HL-60 (cell line): ENCODE data around the gene BRICD5.

ENCODE experiments used
- DNase-seq, 2 experiments: peaks; one replicate each; pipeline ENCODE4 v3.0.0-alpha.2; 2010 to 2020; ENCODE audit warnings: low read depth in 1 of 2, low spot score in 1 of 2
- H3K27ac ChIP-seq: fragments of 250-450 bp; sonication (Bioruptor Pico); replicated peaks from 2 replicates; pipeline ENCODE4 v1.5.1; 2020; ENCODE audit warnings: mild to moderate bottlenecking, moderate library complexity
- H3K27me3 ChIP-seq: fragments of 250-450 bp; sonication (Bioruptor Pico); 2 replicates; pipeline ENCODE4 v1.5.1; 2021; ENCODE audit warnings: mild to moderate bottlenecking, moderate library complexity; ENCODE audit not compliant: insufficient read depth, poor library complexity, severe bottlenecking
- H3K4me3 ChIP-seq: replicated peaks from 2 replicates; pipeline ENCODE4 v1.5.1; 2011; ENCODE audit warnings: mild to moderate bottlenecking, control low read depth, low read length; ENCODE audit not compliant: insufficient read depth
- CTCF ChIP-seq: IDR thresholded peaks from one replicate; pipeline ENCODE4 v1.5.1; 2011; ENCODE audit warnings: low read length, control low read depth, inconsistent platforms; ENCODE audit not compliant: insufficient read depth
- GABPA ChIP-seq: IDR thresholded peaks from 2 replicates; pipeline ENCODE4 v1.6.1; 2012; ENCODE audit warnings: low read depth
- POLR2AphosphoS5 ChIP-seq: IDR thresholded peaks from 2 replicates; pipeline ENCODE4 v1.6.1; 2012; ENCODE audit warnings: low read depth
- REST ChIP-seq: IDR thresholded peaks from 2 replicates; pipeline ENCODE4 v1.6.1; 2012; ENCODE audit warnings: low read depth; ENCODE audit not compliant: insufficient replicate concordance
- SPI1 ChIP-seq: IDR thresholded peaks from 2 replicates; pipeline ENCODE4 v1.6.1; 2012; ENCODE audit warnings: low read depth, mild to moderate bottlenecking, borderline replicate concordance

Gene BRICD5

DNA sequence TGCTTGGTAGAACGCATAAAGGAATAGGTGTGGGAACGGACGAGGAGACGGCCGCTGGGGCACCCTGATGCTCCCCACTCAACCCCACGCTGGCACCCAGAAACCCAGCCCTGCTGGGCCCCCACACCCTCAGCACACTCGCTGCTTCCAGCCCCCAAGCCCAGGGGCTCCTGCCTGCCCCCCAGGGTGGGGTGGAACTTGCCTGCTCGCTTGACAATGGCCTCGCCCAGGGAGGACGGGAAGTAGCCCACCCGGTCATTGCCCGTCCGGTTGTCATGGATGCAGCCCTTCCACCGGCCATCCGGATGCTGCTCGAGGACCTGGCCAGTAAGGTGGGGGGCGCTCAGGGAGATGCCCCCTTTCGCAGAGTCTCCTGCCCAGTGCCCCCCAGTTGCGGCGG is 24.2 kb downstream of the BRICD5 start:
- TF ChIP-seq REST: no peak
- no peak for TF ChIP-seq SPI1
- TF ChIP-seq CTCF: no peak
- TF ChIP-seq POLR2AphosphoS5: no peak
- TF ChIP-seq GABPA: no peak
- DNase-seq: no peak
- Histone ChIP-seq H3K27me3 (peaks cover 3% of the 10 kb centered on the region), H3K27ac (no peak overlapping the region), H3K4me3 (no peak overlapping the region)

GRCh38 chr16:2186064-2186463 is 24.6 kb downstream of the BRICD5 start:
- TF ChIP-seq REST: no peak
- TF ChIP-seq SPI1: no peak
- TF ChIP-seq GABPA: no peak
- no peak for TF ChIP-seq POLR2AphosphoS5
- TF ChIP-seq CTCF: no peak
- no peak overlapping the region for H3K27ac ChIP-seq
- peaks cover 3% of the 10 kb centered on the region for H3K27me3 ChIP-seq
- no peak overlapping the region for H3K4me3 ChIP-seq
- DNase-seq: no peak

GRCh38 chr16:2184962-2185361 is 25.7 kb downstream of the BRICD5 start:
- H3K27me3 ChIP-seq: peaks cover 3% of the 10 kb centered on the region
- H3K27ac ChIP-seq: no peak overlapping the region
- DNase-seq: no peak
- no peak for TF ChIP-seq SPI1
- TF ChIP-seq REST: no peak
- TF ChIP-seq CTCF: no peak
- TF ChIP-seq GABPA: no peak
- TF ChIP-seq POLR2AphosphoS5: no peak
- H3K4me3 ChIP-seq: no peak overlapping the region
